COR-L47 (cell line): ENCODE measurements around the gene ACKR4.

Experiments used
- DNase-seq: peaks from one replicate; lab custom pipeline; 2025; lab: John Stamatoyannopoulos, UW

Gene ACKR4

DNA sequence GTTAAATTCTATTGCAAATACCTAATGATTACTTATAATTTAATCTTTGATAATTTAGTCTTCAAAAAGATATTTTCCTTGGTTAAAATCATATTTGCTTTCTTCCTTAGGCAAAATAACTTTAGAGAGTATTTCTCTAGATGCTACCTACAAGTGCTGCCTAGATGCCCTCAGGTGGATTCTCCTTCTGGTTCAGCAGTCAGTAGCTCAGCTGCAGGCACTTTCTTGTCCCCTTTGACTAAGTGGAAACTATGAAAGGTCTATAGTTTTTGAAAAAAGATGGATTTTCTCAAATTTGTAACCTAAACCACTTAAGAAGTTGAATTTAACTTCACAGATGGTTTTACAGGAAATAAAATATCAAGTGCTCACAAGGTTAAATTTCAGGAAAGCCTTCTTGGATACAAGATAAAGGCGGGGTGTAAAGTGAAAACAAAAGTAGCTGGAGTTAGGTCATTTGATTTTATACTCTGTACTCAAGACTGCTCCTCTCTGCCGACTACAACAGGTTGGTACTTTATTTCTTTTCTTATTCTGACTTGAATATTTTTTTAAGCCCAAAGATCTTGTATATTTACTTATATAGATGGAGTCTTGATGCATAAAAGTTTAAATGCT is at the start of gene ACKR4:
TSS of gene ACKR4 (plus strand) at position 455 of the 618 bp plus-strand sequence. CDS start 3,128 bp downstream, outside the sequence.
- DNase-seq, result no peak

GRCh38 chr3:132549169-132549568 is 47.9 kb upstream of the ACKR4 start:
- no peak for DNase-seq

GRCh38 chr3:132549890-132550578 is 47.0 kb upstream of the ACKR4 start:
- no peak for DNase-seq

- DNase-seq, result no peak
Observed at GRCh38 chr3:132550579-132551305, 46.3 kb upstream of the ACKR4 start.

GRCh38 chr3:132553826-132554225 is 43.2 kb upstream of the ACKR4 start:
- DNase-seq, result no peak

DNA sequence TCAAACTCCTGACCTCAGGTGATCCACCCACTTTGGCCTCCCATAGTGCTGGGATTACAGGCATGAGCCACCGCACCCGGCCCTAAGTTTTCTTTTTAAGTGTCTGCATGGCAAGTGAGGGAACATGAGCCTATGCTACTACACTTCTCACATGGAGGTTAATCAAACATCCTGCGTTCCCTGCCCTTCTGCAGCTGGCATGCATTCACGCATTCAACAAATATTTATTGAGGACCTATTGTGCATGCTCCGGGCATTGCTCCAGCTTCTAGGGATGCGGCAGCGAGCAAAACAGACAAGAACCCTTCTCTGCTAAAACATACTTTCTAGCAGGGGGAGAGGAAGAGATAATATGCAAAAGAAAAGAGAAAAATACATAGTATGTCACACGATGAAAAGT is 42.6 kb upstream of the ACKR4 start:
- DNase-seq, result peak; percentile 82

DNA sequence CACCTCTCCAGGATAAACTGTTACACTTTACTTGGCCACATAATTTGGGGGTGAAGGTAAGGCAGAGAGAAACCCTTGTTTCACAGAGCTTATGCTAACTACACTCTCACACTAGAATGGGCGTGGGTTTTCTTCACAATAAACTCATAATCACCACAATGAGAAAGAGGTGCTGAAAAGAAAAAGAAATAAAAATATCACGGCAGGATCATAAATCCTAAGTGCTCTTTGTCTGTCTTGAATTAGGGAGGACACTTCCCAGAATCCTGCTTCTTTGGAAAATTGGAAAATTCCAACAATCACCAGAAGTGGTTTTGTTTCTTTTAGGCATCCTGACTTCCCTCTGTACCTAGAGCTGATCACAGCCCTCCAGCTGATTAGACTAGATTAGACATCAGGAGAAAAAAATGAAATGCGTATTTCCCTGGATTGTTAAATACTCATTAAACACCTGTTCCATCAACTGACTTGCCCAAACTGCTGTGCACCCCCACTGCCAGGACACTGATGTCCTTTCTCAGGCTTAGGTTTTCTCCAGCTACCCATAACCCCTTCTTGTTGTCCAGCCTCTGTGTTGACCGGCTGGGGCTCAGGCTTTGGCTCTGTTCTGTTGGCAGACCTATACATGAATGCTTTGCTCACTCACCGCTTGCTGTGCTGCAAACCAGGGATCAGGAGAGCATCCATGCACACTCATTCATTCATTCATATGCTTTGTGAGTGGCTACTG is 41.6 kb upstream of the ACKR4 start:
- no peak for DNase-seq

GRCh38 chr3:132556036-132556386 is 41.1 kb upstream of the ACKR4 start:
- DNase-seq, result peak; percentile 18

GRCh38 chr3:132556508-132557159 is 40.4 kb upstream of the ACKR4 start:
- no peak for DNase-seq

GRCh38 chr3:132561003-132561402 is 36.1 kb upstream of the ACKR4 start:
- no peak for DNase-seq

DNA sequence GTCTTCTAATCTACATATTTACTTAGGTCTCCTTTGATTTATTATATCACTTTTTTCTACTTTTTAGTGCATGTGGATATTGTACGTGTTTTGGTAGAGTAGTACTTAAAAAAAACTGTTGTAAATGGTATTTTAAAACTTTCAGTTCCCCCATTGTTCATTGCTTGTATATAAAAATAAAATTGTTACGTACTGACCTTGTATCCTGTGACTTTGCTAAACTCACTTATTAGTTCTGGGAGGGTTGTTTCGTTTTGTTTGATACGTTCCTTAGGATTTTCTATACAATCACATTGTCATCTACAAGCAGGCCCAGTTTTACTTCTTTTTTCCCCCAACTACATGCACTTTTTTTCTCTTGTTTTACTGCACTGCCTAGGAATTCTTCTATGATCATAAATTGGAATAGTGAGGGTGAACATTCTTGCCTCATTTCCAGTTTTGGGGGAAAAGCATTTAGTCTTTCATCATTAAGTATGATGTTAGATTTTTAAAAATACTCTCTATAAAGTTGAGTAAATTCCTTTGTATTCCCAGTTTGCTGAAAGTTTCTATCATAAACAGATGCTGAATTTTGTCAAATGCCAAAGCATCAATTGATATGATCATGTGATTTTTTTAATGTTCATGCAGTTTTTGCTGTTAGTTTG is 33.5 kb upstream of the ACKR4 start:
- no peak for DNase-seq

- DNase-seq, result no peak
Observed at GRCh38 chr3:132564070-132564465, 33.0 kb upstream of the ACKR4 start.

DNA sequence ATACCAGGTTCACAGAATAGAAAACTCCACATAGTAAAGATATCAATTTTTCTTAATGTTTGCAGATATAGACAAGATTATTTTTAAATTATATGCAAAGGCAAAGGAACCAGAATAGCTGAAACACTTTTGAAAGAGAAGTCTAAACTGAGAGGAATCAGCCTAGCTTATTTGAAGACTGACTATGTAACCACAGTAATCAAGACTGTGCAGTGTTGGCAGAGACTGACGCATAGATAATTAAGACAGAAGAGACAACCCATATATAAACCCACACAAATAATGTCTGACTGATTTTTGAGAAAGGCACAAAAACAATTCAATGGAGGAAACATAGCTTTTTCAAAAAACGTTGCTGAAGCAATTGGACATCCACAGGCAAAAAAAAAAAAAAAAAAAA is 28.6 kb upstream of the ACKR4 start:
- DNase-seq, result no peak

- no peak for DNase-seq
Observed at GRCh38 chr3:132569153-132569552, 27.9 kb upstream of the ACKR4 start.

- DNase-seq, result no peak
Observed at GRCh38 chr3:132569580-132569979, 27.5 kb upstream of the ACKR4 start.

GRCh38 chr3:132570016-132570415 is 27.1 kb upstream of the ACKR4 start:
- no peak for DNase-seq

DNA sequence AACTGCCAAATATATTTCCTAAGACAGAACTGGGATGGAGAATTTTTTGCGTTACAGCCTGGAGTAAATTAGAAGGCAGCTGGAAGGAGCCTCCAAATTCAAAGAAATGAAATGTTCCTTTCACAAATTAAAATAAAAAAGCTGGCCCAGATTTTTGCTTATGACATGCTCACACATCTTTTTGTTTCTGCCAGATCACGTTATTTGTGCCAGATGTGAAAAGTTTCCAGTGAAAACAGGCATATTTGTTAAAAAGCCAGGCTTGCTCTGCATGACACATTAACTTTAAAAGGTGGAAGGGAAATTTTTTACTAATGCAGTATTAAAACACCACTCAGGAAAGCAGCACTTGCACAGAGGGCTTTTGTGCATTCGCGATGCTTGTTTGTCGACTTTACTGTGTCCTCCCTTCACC is 23.3 kb upstream of the ACKR4 start:
- DNase-seq, result no peak

- no peak for DNase-seq
Observed at GRCh38 chr3:132587401-132587800, 9.7 kb upstream of the ACKR4 start.

GRCh38 chr3:132592216-132592615 is 4.9 kb upstream of the ACKR4 start:
- DNase-seq, result no peak

DNA sequence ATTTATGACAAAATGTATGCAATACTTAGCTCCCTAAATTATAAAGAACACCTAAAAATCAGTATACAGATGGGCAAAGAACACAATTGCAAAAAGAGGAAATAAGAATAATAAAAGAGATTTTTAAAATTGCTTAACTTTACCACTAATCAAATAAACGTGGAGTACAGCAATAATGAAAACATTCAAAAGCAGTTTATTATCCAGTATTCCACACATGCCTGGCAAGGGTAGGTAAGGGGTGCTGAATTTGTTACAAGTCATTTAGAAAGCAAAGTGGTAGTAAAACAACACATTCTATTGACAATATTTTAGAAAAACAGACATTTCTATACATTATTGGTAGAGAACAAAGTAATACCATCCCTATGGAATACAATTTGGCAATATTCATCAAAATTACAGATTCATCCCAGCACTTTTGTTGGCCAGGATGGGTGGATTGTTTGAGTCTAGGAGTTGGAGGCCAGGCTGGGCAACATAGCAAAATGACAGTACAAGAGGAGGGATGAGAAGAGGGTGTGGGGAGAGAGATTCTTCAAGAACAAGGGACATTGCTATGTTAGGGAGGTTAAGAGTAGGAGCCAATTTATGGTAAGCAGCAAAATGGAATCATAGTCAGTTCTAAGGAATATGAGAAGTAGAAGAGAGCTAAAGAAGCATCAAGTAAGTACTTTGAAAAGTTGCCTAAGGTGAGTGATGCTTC is 3.7 kb upstream of the ACKR4 start:
- DNase-seq, result no peak

- DNase-seq, result no peak
Observed at GRCh38 chr3:132593947-132594323, 3.1 kb upstream of the ACKR4 start.
